GM18511 (cell line): Measurements from ENCODE around the gene SMARCAD1.

Experiments
- ATAC-seq: cut with Tn5 transposase; IDR thresholded peaks from one replicate; pipeline ENCODE4 v1.9.1; 2021; ENCODE audit warnings: mild to moderate bottlenecking, moderate library complexity; ENCODE audit not compliant: unreplicated experiment

SMARCAD1 gene, protein sequence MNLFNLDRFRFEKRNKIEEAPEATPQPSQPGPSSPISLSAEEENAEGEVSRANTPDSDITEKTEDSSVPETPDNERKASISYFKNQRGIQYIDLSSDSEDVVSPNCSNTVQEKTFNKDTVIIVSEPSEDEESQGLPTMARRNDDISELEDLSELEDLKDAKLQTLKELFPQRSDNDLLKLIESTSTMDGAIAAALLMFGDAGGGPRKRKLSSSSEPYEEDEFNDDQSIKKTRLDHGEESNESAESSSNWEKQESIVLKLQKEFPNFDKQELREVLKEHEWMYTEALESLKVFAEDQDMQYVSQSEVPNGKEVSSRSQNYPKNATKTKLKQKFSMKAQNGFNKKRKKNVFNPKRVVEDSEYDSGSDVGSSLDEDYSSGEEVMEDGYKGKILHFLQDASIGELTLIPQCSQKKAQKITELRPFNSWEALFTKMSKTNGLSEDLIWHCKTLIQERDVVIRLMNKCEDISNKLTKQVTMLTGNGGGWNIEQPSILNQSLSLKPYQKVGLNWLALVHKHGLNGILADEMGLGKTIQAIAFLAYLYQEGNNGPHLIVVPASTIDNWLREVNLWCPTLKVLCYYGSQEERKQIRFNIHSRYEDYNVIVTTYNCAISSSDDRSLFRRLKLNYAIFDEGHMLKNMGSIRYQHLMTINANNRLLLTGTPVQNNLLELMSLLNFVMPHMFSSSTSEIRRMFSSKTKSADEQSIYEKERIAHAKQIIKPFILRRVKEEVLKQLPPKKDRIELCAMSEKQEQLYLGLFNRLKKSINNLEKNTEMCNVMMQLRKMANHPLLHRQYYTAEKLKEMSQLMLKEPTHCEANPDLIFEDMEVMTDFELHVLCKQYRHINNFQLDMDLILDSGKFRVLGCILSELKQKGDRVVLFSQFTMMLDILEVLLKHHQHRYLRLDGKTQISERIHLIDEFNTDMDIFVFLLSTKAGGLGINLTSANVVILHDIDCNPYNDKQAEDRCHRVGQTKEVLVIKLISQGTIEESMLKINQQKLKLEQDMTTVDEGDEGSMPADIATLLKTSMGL

DNA sequence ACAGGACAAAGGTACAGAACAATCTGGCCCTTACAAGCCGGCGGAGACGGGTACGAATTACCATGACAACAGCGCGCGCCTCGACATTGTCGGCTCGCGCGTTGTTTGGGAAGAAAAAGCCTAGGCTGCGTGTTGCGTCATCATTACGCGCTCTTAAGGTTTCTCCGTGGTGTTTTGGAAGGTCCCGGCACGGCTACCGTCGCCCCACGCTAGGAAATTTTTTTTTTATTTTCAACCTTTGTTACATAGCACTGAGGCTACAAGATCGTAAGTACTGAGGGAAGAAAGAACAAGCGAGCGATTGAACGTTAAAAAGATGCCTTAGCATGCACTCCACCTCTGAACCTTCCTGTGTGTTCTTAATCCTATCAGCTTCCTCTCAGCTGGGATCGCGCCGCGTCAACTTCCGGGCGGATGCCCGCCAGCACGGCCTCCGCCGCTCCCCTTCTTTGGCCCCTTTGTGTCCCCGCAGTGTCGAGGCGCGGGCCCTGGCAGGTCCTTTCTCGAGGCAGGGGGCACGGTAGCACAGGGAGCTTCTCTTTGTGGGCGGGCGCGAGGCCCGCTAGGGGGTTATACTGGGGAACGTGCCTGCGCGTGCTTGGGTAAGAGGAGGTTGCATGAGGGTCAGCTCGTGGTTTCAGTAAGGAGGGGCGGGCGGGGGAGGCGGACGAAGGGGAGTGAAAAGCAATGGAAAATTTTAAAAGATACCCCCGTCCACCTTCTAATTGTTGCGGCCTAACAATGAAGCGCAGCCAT, at the start of gene SMARCAD1:
Gene SMARCAD1 (plus strand): TSS at position 397 of the 756 bp plus-strand sequence. CDS start 530 bp downstream, outside the sequence.
- peak; percentile 96 for ATAC-seq

DNA sequence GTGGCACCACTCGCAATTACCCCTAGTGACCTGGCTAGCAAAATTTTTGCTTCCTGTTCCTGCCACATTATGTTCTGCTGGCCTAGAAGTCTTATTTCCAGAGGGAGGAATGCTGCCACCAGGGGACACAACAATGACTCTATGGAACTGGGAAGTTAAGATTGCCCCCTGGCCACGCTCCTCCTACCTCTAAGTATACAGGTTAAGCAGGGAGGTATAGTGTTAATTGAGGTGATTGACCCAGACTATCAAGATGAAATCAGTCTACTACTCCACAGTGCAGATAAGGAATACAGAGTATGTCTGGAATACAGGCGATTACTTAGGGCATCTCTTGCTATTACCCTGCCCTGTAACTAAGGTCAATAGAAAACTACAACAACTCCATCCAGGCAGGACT, 48.8 kb upstream of the SMARCAD1 start:
- ATAC-seq: no peak

DNA sequence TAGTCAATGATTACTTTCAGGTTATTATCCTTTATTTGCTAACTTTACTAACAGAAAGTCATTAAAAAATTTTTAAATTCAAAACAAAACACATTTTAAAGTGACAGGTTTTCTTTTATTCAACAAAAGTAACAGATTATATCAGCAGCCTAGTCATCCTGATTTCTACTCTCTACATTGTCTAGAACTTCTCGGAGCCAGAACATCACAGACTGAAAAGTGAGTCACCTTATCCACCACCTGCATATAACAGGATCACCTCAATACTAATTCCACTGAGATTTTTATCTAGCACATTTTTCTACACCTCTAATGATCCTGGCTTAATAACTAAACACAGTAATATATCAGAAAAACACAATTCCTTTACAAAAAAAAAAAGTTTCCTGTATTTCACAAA, 47.9 kb upstream of the SMARCAD1 start:
- no peak for ATAC-seq

DNA sequence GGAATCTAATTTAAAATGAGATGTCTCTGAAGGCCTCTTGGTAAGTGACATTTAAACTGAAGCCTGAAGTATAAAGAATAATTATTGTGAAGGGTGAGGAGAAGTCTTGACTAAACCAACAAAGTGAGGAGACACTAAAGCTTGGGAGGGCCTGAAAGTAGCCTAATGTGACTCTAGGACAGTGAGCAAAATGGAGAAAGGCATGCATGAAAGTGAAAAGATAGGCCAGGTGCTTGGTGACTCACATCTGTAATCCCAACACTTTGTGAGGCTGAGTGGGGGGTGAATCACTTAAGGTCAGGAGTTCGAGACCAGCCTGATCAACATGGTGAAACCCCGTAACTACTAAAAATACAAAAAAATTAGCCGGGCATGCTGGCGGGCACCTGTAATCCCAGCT, 46.9 kb upstream of the SMARCAD1 start:
- peak; percentile 71 for ATAC-seq

DNA sequence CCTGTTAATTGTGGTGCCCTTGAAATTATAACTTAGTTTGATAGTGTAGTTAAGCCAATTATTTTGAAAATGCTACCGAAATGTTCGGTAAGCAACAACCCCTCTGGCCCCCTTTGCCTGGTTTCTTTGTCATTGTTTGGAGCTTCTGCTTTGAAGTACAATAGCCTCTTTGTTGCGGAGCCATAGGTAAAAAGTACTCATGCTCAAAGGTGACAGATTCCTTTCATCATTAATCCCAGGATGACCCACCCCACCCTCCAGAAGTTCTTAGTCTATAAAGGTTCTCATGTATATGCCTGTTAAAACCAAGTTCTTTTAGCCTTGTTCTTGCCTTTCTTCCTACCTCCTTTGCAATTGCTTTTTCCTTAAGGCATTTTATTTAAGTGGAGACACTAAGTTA, 42.4 kb upstream of the SMARCAD1 start:
- no peak for ATAC-seq

DNA sequence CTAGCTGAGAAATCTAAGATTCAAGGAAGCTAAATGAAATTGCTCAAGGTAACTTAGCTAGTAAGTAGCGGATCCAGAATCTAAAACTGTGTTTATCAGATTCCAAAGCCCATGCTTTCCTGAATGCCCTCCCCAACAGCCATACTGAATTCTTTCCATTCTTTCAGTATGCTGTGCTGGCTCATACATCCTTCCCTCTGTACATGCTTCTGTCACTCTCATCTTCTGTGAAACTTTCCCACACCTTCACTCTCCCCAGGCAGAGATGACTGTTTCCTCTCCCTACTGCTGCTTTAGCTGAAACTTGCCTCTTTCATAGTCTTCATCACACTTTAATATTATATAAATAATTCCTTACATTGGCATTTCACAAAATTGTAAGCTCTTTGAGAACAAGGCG, 39.3 kb upstream of the SMARCAD1 start:
- no peak for ATAC-seq

DNA sequence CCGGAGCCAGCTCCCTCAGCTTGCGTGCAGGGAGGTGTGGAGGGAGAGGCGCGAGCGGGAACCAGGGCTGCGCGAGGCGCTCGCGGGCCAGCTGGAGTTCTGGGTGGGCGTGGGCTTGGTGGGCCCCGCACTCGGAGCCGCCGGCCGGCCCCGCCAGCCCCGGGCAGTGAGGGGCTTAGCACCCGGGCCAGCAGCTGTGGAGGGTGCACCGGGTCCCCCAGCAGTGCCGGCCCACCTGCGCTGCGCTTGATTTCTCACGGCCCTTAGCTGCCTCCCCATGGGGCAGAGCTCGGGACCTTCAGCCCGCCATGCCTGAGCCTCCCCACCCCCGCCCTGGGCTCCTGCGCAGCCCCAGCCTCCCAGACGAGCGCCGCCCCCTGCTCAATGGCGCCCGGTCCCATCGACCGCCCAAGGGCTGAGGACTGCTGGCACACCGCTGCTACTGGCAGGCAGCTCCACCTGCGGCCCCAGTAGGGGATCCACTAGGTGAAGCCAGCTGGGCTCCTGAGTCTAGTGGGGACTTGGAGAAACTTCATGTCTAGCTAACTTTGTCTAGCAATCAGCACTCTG, 37.8 kb upstream of the SMARCAD1 start:
- no peak for ATAC-seq

DNA sequence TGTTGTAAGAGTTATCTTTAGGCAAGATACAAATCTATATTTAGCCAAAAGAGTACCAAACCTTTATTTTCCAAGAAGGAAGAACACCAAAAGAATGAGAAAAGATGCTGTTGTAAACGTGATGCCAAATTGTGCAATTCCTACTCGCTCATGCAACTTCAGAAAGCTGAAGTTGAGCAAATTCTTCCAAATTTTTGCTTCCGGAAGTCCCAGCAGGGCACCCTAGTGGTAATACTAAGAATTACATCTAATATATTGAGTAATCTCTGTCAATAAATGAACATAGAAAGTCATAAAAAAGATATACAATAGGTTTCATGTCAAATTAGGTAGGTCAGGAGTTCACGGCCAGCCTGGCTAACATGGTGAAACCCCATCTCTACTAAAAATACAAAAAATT, 36.0 kb upstream of the SMARCAD1 start:
- no peak for ATAC-seq

DNA sequence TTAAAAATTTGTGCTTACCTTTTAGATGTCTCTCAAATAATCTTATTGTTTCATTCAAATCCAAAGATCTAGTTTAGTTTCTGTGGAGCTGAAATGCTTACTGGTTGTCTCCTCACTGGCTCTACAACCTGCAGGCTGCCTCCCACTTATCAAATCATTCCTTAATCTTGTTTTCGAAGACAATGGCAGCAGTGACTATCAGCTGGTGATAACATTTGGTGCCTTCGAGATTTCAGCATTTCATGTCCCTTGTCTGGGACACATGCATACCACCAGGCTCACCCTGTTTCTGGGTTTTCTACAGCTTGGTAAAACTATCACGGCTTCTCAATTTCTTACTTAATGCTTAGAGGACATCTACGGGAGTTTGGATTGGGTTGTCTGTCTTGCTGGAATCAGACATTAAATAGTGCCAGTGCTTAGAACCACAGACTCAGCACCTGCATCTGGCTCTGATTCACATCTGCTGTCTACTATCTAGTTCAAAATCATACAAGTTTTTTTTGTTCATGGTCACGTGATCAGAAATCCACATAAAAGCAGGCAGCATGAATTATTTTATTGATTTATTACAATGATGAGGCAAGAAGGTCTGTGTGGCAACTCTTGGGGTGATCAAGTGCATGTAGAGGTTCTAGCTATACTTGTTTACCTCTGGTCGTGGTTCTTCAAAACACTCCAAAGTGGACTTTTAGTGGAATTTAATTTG, 32.0 kb upstream of the SMARCAD1 start:
- ATAC-seq: no peak

DNA sequence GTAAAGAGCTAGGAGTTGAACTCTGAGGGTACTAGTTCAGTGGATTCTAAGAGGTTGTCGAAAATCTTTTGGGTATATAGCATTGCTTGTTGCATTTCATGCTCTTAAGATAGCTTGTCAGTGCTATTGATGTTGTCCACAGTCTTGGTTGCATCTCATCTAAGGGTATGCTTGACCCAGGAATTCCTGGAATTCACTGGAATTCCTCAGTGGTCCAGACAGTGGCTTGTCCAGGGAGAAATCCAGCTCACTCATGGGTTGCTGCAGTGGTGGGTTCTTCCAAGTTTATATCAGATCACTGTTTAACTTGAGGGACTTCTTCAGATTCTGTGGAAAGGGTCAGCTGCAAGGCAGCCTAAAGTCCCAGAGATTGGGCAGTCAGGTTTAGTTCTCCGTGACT, 29.8 kb upstream of the SMARCAD1 start:
- no peak for ATAC-seq

DNA sequence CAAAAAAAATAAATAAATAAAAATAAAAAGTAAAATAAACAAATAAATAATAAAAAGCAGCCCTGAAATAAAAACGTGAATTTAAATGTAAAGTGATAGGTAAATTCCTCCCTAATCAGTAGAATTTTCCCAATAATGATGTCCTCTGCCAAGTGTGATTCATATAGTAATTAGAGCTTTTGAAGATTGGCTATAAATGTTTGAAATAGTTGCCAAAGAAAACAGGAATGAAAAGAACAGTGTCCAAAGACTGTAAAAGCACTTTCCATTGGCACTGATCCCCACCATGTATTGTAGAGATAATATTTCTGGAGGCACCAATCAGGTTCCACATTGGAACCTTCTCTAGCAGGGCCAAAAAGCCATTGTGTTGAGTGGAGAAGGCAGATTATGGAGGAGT, 25.9 kb upstream of the SMARCAD1 start:
- no peak for ATAC-seq

DNA sequence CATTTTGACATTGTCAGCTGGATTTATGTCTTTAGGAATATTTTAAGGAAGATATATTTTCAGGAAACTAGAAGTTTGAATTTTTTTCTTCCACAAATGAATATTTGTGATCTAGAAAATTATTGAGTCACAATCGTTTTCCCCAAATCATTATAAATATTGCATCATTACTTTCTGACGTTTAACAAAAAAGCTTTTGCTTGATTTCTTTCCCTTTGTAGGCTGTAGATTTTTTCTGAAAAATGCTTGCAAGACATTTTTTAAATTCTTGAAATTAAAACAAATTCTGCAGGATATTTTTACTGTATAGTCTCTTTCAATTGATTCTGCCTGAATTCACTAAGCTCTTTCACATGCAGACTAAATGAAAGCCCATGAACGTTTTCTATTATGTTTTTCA, 4.9 kb upstream of the SMARCAD1 start:
- no peak for ATAC-seq

DNA sequence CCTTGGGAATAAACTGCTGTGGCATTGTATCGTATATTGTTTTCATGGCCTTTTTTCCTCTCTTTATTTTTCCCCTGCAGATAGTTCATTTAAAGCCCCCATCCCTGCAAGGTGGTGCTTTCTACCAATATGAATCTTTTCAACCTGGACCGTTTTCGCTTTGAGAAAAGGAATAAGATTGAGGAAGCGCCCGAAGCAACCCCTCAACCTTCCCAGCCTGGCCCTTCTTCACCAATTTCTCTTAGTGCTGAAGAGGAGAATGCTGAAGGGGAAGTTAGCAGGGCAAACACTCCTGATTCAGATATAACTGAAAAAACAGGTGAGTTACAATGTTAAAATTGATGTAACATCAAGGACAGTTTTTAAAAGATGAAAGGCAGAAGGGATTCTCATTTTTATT, 601 bp downstream of the SMARCAD1 start:
- no peak for ATAC-seq

DNA sequence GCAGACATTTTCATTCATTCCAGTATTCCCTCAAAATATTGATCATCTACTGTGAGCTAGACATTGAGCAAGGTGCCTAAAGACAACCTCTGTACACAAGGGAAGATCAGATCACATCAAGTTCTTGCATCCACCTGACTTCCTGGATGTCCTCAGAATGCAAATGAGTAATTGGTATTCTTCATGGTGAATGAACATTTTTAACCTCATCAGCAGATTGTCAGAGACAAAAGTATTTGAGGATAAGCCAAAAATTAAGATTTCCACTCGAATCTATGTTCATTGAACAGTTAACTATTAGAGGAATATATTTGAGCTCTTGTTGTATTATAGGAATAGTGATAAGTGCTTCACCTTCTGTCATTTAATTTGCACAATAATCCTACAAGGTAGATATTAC, 1.3 kb downstream of the SMARCAD1 start:
- ATAC-seq: no peak

DNA sequence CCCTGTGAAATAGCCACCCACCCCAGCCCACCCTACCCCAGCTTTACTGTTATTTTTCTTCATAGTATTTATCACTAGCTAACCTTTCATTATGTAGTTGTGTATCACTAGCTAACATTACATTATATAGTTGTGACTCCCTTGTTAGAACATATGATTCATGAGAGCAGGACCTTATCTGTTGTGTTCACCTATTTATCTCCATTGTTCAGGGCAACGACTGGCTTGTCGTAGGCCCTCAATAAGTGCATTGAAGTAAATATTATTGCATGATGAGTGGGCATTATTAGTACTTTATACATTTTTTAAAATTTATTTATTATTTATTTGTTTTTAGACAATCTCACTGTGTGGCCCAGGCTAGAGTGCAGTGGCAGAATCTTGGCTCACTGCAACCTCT, 4.2 kb downstream of the SMARCAD1 start:
- ATAC-seq: no peak

DNA sequence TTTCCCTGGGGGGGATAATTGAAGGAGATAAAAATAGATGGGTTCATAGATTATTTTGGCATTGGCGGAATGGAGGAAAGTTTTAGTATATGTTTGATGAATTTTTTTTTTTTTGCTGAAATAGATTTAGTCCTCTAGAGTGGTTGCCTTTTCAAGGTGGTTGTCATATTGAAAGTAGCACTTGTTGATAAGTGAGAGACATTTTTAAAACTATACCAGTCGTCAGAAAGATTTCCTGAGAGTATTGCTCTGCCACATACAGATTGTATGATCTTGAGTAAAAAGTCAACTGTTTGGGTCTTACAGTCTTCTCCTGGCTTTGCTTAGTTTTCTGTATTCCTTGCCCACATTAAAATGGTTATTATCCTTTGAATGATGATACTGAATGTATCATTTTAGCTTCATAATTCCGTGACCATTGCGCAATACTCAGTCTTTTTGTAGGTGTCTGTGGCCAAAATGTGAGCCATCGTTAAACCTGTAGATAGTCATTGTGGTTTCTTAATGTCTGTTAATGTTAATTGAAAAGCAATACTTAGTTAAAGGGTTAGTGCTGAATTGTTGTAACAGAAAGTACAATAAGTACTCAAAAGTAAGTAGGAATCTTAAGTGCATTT, 7.1 kb downstream of the SMARCAD1 start:
- no peak for ATAC-seq

DNA sequence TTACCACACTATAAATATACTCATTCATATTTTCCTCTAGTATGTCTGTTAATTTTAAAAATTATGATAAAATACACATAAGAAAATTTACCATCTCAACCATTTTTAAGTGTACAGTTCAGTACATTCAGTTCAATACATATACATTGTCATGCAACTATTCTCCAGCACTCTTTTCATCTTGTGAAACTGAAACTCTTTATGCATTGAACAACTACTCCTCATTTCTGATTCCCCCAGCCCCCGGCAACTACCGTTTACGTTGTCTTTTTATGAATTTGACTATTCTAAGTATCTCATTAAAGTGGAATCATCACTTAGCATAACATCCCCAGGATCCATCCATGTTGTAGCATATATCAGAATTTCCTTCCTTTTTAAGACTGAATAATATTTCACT, 8.7 kb downstream of the SMARCAD1 start:
- no peak for ATAC-seq

DNA sequence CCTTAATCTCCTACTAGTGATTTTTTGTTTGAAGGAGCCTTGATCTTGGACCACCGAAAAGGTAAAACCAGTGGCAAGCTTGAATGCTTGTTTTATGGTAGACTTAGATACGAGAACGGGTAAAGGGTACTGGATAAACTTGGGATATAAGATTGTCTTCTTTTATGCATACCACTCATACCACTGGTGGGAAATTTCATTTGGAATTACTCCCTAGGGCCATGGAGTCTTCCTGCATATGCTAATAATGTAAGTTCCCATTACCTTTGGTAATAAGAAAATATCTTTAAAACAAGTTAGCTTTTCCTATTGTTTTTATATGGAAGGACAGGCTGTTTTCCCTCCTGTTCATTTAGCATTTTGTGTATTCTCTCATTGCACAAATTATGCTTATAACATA, 11.7 kb downstream of the SMARCAD1 start:
- ATAC-seq: no peak

DNA sequence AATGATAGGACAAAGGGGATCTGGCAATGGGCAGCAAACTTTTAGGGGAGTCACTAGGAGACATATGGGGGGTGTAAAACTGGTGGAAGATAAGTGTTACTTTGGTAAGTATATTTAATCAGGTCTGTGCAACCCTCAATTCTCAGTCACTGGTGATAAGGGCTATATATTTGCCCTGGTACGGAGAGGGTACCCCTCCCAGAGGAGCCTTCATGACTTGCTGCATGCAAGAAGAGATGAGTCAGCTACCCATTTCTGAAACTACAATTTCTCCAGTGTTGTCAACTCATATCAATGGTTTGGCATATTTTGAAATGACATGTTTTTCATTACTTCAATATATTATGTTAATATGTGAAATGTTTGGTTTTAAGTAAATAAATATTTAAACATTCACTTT, 14.3 kb downstream of the SMARCAD1 start:
- ATAC-seq: no peak

DNA sequence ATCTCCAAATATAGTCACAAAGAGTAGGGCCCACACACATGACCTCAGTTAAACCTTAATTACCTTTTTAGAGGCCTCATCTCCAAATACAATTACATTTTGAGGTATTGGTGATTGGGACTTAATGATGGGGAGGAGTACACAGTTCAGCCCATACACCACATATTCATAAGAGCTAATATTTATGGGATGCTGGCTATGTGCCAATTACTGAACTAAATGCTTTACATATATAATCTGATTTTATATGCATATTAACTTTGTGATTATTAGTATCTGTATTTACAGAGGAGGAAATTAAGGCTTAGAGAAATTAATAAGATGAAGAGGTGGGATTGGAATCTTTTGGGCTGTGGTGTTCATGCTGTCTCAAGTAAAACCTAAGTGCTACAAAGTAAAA, 17.8 kb downstream of the SMARCAD1 start:
- ATAC-seq: no peak
